ENCODE measurements around the gene NRXN2.

NRXN2 gene

GRCh38 chr11:64758330-64759079, 35.5 kb upstream of the NRXN2 start:
- 92 to 93% methylated on average over 15 of the region's 15 CpGs for WGBS, 2 experiments

DNA sequence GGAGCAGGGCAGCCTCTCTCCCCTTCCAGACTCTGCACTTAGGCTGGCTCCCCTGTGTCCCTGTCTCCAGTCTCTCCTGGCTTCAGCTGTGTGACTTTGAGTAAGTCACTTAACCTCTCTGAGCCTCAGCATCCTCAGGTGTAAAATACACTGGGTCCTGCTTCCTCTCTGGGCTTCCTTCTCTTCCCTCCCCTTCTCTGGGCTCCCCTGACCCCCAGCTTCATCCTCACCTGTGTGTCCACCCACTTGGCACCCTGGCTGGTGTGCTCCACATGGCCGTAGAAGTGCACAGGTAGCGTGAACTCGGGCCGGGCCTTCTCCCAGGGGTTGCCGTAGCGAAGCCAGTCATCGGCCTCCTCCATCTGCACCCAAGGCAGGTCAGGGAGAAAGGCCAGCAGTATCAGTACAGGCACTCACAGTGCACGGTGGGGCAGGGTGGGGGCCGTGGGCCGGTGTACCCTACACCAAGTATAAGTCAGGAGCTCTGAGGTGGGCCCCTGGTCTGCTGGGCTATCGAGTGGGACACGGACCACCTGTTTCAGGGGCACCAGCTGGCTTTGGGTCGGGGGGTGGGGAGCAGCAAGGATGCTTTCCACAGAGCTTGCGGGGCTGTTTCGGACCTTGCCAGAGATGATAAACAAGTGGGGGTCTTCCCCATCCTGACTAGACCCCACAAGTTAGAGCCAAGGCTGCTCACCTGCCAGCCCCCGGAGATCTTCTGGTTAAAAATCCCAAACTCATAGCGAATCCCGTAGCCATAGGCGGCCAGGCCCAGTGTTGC, 34.7 kb upstream of the NRXN2 start:
- no peaks in the 10 kb centered on the region for H3K36me3 ChIP-seq (ENCODE audit: control insufficient read depth, insufficient read depth, low read length)
- no peak overlapping the region for H3K27ac ChIP-seq (ENCODE audit: insufficient read depth, low read depth, low read length, poor library complexity, severe bottlenecking)
- H3K9me3 ChIP-seq (ENCODE audit: control insufficient read depth, low read length), result no peaks in the 10 kb centered on the region
- no peaks in the 10 kb centered on the region for H3K27me3 ChIP-seq (ENCODE audit: control insufficient read depth, insufficient read depth, low read length, poor library complexity, severe bottlenecking)
- peaks cover 44% of the 10 kb centered on the region for H3K4me1 ChIP-seq (ENCODE audit: control insufficient read depth, insufficient read depth, low read length)
- WGBS, 2 experiments, result 89% methylated on average over 19 of the region's 19 CpGs
- no peak overlapping the region for H3K4me3 ChIP-seq (ENCODE audit: insufficient read depth, low read depth, low read length)

More at GRCh38 chr11:64758330-64759079, 35.5 kb upstream of the NRXN2 start:
- Histone ChIP-seq H3K4me3 (ENCODE audit: insufficient read depth, low read depth, low read length) (no peak overlapping the region), H3K27me3 (ENCODE audit: control insufficient read depth, insufficient read depth, low read length, poor library complexity, severe bottlenecking) (no peaks in the 10 kb centered on the region), H3K27ac (ENCODE audit: insufficient read depth, low read depth, low read length, poor library complexity, severe bottlenecking) (no peak overlapping the region), H3K4me1 (ENCODE audit: control insufficient read depth, insufficient read depth, low read length) (peaks cover 50% of the 10 kb centered on the region), H3K36me3 (ENCODE audit: control insufficient read depth, insufficient read depth, low read length) (no peaks in the 10 kb centered on the region), H3K9me3 (ENCODE audit: control insufficient read depth, low read length) (no peaks in the 10 kb centered on the region)

GRCh38 chr11:64755681-64756361, 32.8 kb upstream of the NRXN2 start:
- Histone ChIP-seq H3K4me1 (ENCODE audit: control insufficient read depth, insufficient read depth, low read length) (peaks cover 35% of the 10 kb centered on the region), H3K27ac (ENCODE audit: insufficient read depth, low read depth, low read length, poor library complexity, severe bottlenecking) (no peak overlapping the region), H3K4me3 (ENCODE audit: insufficient read depth, low read depth, low read length) (no peak overlapping the region), H3K27me3 (ENCODE audit: control insufficient read depth, insufficient read depth, low read length, poor library complexity, severe bottlenecking) (no peaks in the 10 kb centered on the region), H3K36me3 (ENCODE audit: control insufficient read depth, insufficient read depth, low read length) (no peaks in the 10 kb centered on the region), H3K9me3 (ENCODE audit: control insufficient read depth, low read length) (no peaks in the 10 kb centered on the region)
- 92% methylated on average over 13 of the region's 13 CpGs for WGBS, 2 experiments

DNA sequence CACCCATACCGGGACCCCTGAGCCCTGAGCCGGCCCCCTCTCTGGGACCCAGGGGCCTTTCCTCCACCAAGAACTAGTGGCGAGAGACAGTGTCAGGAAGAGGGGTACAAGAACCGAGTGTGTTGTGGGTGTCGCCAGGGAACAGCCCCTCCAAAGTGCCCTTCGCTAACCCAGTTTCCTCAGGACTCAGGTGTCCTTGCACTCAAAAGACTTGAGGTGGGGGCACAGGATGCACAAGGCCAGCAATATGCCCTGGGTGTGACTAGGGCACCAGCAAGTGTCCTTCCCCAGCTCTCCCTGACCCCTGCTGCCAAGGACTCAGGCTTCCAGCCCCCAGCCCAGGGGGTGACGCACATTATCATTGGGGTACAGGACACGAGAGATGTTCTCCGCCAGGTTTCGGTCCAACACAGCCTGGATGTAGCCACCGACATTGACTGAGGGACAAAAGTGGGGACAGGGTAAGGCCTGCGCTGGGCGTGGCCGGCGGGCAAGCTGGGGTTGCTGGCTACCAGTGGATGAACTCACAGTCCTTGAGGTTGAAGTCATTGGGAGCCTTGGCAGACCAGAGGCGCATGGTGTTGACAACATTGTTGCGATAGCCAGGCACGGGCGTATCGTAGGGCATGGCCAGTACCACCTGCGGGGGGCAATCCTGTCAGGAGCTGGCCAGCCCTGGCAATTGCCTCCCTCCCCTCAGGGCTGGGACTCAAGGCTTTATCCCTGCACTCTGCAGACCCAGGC, 32.1 kb upstream of the NRXN2 start:
- H3K36me3 ChIP-seq (ENCODE audit: control insufficient read depth, insufficient read depth, low read length), result no peaks in the 10 kb centered on the region
- 92 to 93% methylated on average over 21 of the region's 21 CpGs for WGBS, 2 experiments

GRCh38 chr11:64754124-64754918, 31.3 kb upstream of the NRXN2 start:
- H3K27me3 ChIP-seq (ENCODE audit: control insufficient read depth, insufficient read depth, low read length, poor library complexity, severe bottlenecking), result no peaks in the 10 kb centered on the region
- H3K4me1 ChIP-seq (ENCODE audit: control insufficient read depth, insufficient read depth, low read length), result peaks cover 20% of the 10 kb centered on the region
- 85 to 88% methylated on average over 26 of the region's 26 CpGs for WGBS, 2 experiments
- no peaks in the 10 kb centered on the region for H3K9me3 ChIP-seq (ENCODE audit: control insufficient read depth, low read length)
- no peaks in the 10 kb centered on the region for H3K36me3 ChIP-seq (ENCODE audit: control insufficient read depth, insufficient read depth, low read length)
- H3K27ac ChIP-seq (ENCODE audit: insufficient read depth, low read depth, low read length, poor library complexity, severe bottlenecking), result no peak overlapping the region
- H3K4me3 ChIP-seq (ENCODE audit: insufficient read depth, low read depth, low read length), result no peak overlapping the region

More for the DNA sequence above, 32.1 kb upstream of the NRXN2 start:
- H3K4me3 ChIP-seq (ENCODE audit: insufficient read depth, low read depth, low read length), result no peak overlapping the region
- H3K27ac ChIP-seq (ENCODE audit: insufficient read depth, low read depth, low read length, poor library complexity, severe bottlenecking), result no peak overlapping the region
- no peaks in the 10 kb centered on the region for H3K9me3 ChIP-seq (ENCODE audit: control insufficient read depth, low read length)
- H3K4me1 ChIP-seq (ENCODE audit: control insufficient read depth, insufficient read depth, low read length), result peaks cover 28% of the 10 kb centered on the region
- H3K27me3 ChIP-seq (ENCODE audit: control insufficient read depth, insufficient read depth, low read length, poor library complexity, severe bottlenecking), result no peaks in the 10 kb centered on the region

- Histone ChIP-seq H3K4me1 (ENCODE audit: control insufficient read depth, insufficient read depth, low read length) (peaks cover 16% of the 10 kb centered on the region), H3K36me3 (ENCODE audit: control insufficient read depth, insufficient read depth, low read length) (no peaks in the 10 kb centered on the region), H3K4me3 (ENCODE audit: insufficient read depth, low read depth, low read length) (no peak overlapping the region), H3K27ac (ENCODE audit: insufficient read depth, low read depth, low read length, poor library complexity, severe bottlenecking) (no peak overlapping the region), H3K9me3 (ENCODE audit: control insufficient read depth, low read length) (no peaks in the 10 kb centered on the region), H3K27me3 (ENCODE audit: control insufficient read depth, insufficient read depth, low read length, poor library complexity, severe bottlenecking) (no peaks in the 10 kb centered on the region)
- 95% methylated on average over 43 of the region's 43 CpGs for WGBS, 2 experiments
Observed at GRCh38 chr11:64753380-64754123, 30.6 kb upstream of the NRXN2 start.

DNA sequence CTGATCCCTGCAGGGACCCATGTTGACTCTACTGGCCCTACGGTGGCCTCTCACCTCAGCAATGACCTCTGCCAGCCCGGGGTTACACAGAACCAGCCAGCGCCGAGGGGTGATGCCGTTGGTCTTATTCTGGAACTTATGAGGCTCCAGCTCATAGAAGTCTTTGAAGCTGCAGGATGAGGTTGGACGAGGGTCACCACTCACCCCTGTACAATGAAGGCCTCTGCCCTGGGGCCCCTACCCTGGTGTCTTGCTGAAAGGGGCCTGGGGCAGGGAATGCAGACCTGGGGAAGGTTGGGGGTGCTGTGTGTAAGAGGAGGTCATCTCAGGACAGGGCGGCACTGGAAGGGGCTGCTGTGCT, 30.0 kb upstream of the NRXN2 start:
- no peaks in the 10 kb centered on the region for H3K36me3 ChIP-seq (ENCODE audit: control insufficient read depth, insufficient read depth, low read length)
- H3K9me3 ChIP-seq (ENCODE audit: control insufficient read depth, low read length), result no peaks in the 10 kb centered on the region
- no peak overlapping the region for H3K27ac ChIP-seq (ENCODE audit: insufficient read depth, low read depth, low read length, poor library complexity, severe bottlenecking)
- H3K27me3 ChIP-seq (ENCODE audit: control insufficient read depth, insufficient read depth, low read length, poor library complexity, severe bottlenecking), result no peaks in the 10 kb centered on the region
- no peak overlapping the region for H3K4me3 ChIP-seq (ENCODE audit: insufficient read depth, low read depth, low read length)
- peaks cover 16% of the 10 kb centered on the region for H3K4me1 ChIP-seq (ENCODE audit: control insufficient read depth, insufficient read depth, low read length)
- 94 to 95% methylated on average over 7 of the region's 7 CpGs for WGBS, 2 experiments

DNA sequence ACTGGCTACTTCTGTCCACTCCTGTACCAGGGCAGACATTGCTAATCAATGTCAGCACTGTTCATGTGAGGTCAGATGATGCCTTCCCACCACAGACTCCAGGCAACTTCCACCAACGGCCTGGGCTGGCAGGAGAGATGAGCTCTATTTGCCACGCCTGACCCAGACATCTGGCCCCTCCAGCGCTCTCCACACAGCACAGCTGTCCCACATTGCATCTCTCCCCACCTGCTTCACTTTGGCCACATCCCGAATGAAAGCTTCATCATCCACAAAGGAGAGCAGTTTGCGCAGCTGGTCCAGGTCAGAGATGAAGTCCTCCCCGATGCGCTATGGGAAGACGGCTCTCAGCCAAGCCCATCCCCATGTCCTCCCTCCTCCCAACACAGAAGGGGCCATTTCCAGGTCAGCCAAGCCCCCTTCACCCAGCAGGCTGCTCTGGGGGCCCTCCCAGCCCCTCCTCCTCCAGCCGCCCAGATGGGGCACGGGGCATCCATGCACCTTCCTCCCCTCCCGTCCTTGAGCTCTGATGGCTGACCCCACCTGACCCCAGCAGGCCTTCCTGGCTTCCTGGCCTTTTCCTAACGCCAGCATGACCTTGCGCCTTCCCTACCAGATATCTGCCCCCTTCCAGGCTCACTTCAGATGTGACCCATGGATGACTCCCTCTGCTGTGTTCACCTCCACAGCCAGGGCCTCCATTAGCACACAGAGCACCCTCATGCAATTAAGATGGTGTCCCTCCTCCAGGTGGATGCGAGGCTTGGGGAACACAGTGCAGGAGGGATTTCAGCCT, 29.4 kb upstream of the NRXN2 start:
- H3K4me1 ChIP-seq (ENCODE audit: control insufficient read depth, insufficient read depth, low read length), result peaks cover 16% of the 10 kb centered on the region
- 91 to 92% methylated on average over 14 of the region's 14 CpGs for WGBS, 2 experiments
- H3K27me3 ChIP-seq (ENCODE audit: control insufficient read depth, insufficient read depth, low read length, poor library complexity, severe bottlenecking), result no peaks in the 10 kb centered on the region
- H3K9me3 ChIP-seq (ENCODE audit: control insufficient read depth, low read length), result no peaks in the 10 kb centered on the region
- no peak overlapping the region for H3K27ac ChIP-seq (ENCODE audit: insufficient read depth, low read depth, low read length, poor library complexity, severe bottlenecking)
- H3K4me3 ChIP-seq (ENCODE audit: insufficient read depth, low read depth, low read length), result no peak overlapping the region
- H3K36me3 ChIP-seq (ENCODE audit: control insufficient read depth, insufficient read depth, low read length), result no peaks in the 10 kb centered on the region
